ENCODE results near the gene CENPX. TPM values are rescaled to one million over a fixed set of nuclear protein-coding genes. Genes with fewer than 3 reads are reported as not detected.

Gene CENPX
- total RNA-seq, 1 experiment from 2014 or later = 77.9 TPM

DNA sequence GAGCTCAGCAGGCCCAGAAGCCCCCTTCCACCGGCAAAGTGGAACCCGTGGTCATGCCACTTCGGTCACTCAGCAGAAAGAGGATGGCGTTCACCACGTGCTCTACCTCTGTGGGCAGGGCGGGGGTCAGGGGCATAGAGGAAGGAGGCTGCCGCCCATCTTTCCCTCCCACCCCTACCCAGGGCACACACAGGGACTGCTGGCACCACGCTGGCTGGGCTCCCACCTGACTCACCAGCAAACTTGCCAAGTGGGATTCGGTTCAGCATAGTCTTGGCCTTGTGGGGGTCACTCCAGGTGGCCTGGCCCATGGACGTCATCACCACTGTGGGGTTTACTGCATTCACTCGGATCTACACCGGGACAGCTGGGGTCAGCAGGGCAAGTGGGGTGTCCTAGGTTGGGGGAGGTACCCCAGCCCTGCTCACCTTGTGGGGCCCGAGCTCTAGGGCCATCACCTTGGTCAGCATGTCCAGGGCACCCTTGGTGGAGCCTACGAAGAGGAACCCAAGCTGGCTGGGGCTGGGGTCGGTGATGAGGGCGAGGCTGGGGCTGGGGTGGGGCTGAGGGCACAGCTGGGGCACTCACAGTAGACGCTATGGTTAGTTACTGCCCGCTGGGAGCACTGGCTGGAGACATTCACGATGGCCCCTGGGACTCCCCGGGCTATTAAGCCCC lies 13.4 kb upstream of the CENPX start:
- no peak overlapping the region for H3K4ac ChIP-seq (ENCODE audit: low read depth, low read length)
- H3K9me3 ChIP-seq (ENCODE audit: control insufficient read depth, low read depth, low read length) = no peaks in the 10 kb centered on the region
- no CpG with 5 or more reads among the region's 20 CpGs for WGBS (ENCODE audit: extremely low coverage, insufficient read length, low lambda C conversion rate)
- H3K9ac ChIP-seq (ENCODE audit: extremely low read depth, insufficient read length, low read length) = no peak overlapping the region
- Mint-ChIP-seq H3K4me1 (peaks cover 10 to 25% of the 10 kb centered on the region in 2 experiments), H3K27ac (no peak overlapping the region; a peak in 1 of 7 replicates), H3K4me3 (peak overlapping the region; percentile 74 to 79), H3K9me3 (no peaks in the 10 kb centered on the region; a peak in 1 of 5 replicates), H3K36me3 (ENCODE audit: insufficient read depth in 1 of 3, low read depth in 3 of 3) (peaks cover 8 to 14% (median 12%) of the 10 kb centered on the region in 3 experiments; a peak in 5 of 7 replicates), H3K27me3 (ENCODE audit: low read depth) (peaks cover 14% of the 10 kb centered on the region)
- H2AFZ ChIP-seq (ENCODE audit: low read length) = no peak overlapping the region
- H2BK15ac ChIP-seq (ENCODE audit: low read depth, low read length) = no peak overlapping the region
- no peak overlapping the region for H3K18ac ChIP-seq (ENCODE audit: insufficient read length, low read depth, low read length)
- TF ChIP-seq CTCF (conservative IDR thresholded peaks at IDR 0.05) = no peak
- DNase-seq = no peak
- H4K20me1 ChIP-seq (ENCODE audit: control insufficient read depth, insufficient read depth, insufficient read length) = no peaks in the 10 kb centered on the region
- H3K79me2 ChIP-seq (ENCODE audit: insufficient read depth, low read length) = no peaks in the 10 kb centered on the region
- H3K56ac ChIP-seq (ENCODE audit: insufficient read length, low read depth, low read length) = no peak overlapping the region
- H2BK20ac ChIP-seq (ENCODE audit: low read depth, low read length, poor library complexity, severe bottlenecking) = no peak overlapping the region
- H3K23ac ChIP-seq (ENCODE audit: insufficient read length, low read depth, low read length) = no peak overlapping the region
- no peak overlapping the region for H2BK12ac ChIP-seq (ENCODE audit: insufficient read length, low read depth, low read length)
- peaks cover 8% of the 10 kb centered on the region for H3K23me2 ChIP-seq (ENCODE audit: insufficient read length, low read depth, low read length, poor library complexity, severe bottlenecking)
- no peak overlapping the region for H2AK5ac ChIP-seq (ENCODE audit: insufficient read length, low read length)
- H4K91ac ChIP-seq (ENCODE audit: insufficient read length, low read depth, low read length) = no peak overlapping the region
- no peak overlapping the region for H4K5ac ChIP-seq (ENCODE audit: insufficient read length, low read depth, low read length)
- H2BK120ac ChIP-seq (ENCODE audit: low read depth, low read length, poor library complexity, severe bottlenecking) = no peak overlapping the region
- H2BK5ac ChIP-seq (ENCODE audit: insufficient read length, low read length) = no peak overlapping the region
- H4K8ac ChIP-seq (replicated peaks; ENCODE audit: insufficient read length, low read depth, low read length) = no peak overlapping the region
- H3K4me2 ChIP-seq (ENCODE audit: insufficient read depth, insufficient read length, low read length) = no peak overlapping the region
- H3T11ph ChIP-seq (ENCODE audit: low read length) = no peak overlapping the region
- H3K79me1 ChIP-seq (ENCODE audit: insufficient read depth, low read depth, low read length, poor library complexity, severe bottlenecking) = no peaks in the 10 kb centered on the region
- H3K14ac ChIP-seq (ENCODE audit: insufficient read depth, low read length) = no peak overlapping the region
- H3K4me1 ChIP-seq (ENCODE audit: insufficient read depth, low read length) = no peaks in the 10 kb centered on the region
- no peak overlapping the region for H3K27ac ChIP-seq (ENCODE audit: insufficient read length, low read depth, low read length)
- H3K27me3 ChIP-seq (ENCODE audit: insufficient read depth, low read length) = no peaks in the 10 kb centered on the region; the same call in 1 of the 2 replicates

All from H9 (cell line).